Suprapubic skin (tissue), 4 donors: ENCODE data around the gene RBMS1.

Source experiments
- CTCF ChIP-seq, 2 donors: fragments of 200-600 bp in 1 of 2; fragments of 450-650 bp in 1 of 2; sonication (generic) in 1 of 2; IDR thresholded peaks; one replicate each; pipeline ENCODE4 v1.5.1; 2016 to 2019; ENCODE audit warnings: antibody characterized with exemption in 2 of 2, mild to moderate bottlenecking in 1 of 2, moderate library complexity in 1 of 2
- POLR2A ChIP-seq, 2 donors: fragments of 450-650 bp; IDR thresholded peaks; one replicate each; pipeline ENCODE4 v1.6.1; 2017; ENCODE audit warnings: antibody characterized with exemption in 2 of 2, mild to moderate bottlenecking in 2 of 2, moderate library complexity in 2 of 2
- POLR2AphosphoS5 ChIP-seq, 3 donors: sonication (generic); formaldehyde crosslinking; IDR thresholded peaks; one replicate each; pipeline ENCODE4 v1.6.1; 2017; ENCODE audit warnings: antibody characterized with exemption in 3 of 3

- TF ChIP-seq CTCF (IDR thresholded peaks at IDR 0.05) (no peak), POLR2A (IDR thresholded peaks at IDR 0.05) (no peak), POLR2AphosphoS5 (IDR thresholded peaks at IDR 0.05) (no peak)
Observed at GRCh38 chr2:160534996-160535395, 41.4 kb upstream of the RBMS1 start.
